GM12878 (cell line): ENCODE data around the gene ATF2. TPM values are rescaled to one million over a fixed set of nuclear protein-coding genes. Genes with fewer than 3 reads are reported as not detected.

Experiments used
- ATAC-seq: fragments of 200-7000 bp; cut with Tn5 transposase; 3 replicates; pipeline ENCODE4 v1.9.1; 2020; ENCODE audit warnings: mild to moderate bottlenecking, moderate library complexity
- BruUV-seq: library from RNA; stranded (reverse); fragments of 400-500 nt; replicated peaks from 2 replicates; lab custom pipeline; 2021; lab: Mats Ljungman, UMichigan
- CTCF ChIA-PET: fragments of 300-600 bp; sonication (Branson Sonifier 250); formaldehyde crosslinking; extraction: SDS; loops from one replicate; lab custom pipeline; 2021; ENCODE audit warnings: inconsistent platforms; lab: Yijun Ruan, JAX
- POLR2A ChIA-PET: fragments of 350-600 bp; formaldehyde crosslinking; extraction: SDS; loops from one replicate; lab custom pipeline; 2021; ENCODE audit warnings: inconsistent platforms; lab: Charles Lee
- RAD21 ChIA-PET: fragments of 300-600 bp; sonication (Branson Sonifier 250); formaldehyde crosslinking; loops from one replicate; lab custom pipeline; 2023; ENCODE audit warnings: antibody characterized with exemption; ENCODE audit not compliant: unreplicated experiment; lab: Charles Lee
- SMC1A ChIA-PET: fragments of 300-600 bp; sonication (Branson Sonifier 250); formaldehyde crosslinking; loops from one replicate; lab custom pipeline; 2023; ENCODE audit not compliant: unreplicated experiment, uncharacterized antibody; lab: Charles Lee
- DNase-seq: peaks from one replicate; pipeline ENCODE4 v3.0.0-alpha.2; 2011; ENCODE audit warnings: low read depth, low spot score
- FAIRE-seq: peaks from 3 replicates; lab custom pipeline; 2011; peaks lifted over from hg19 to GRCh38; lab: Jason Lieb, UNC
- H2AFZ ChIP-seq: 2 replicates; pipeline ENCODE4 v1.6.0; 2011; ENCODE audit warnings: low read depth, low read length, control low read depth; ENCODE audit not compliant: control insufficient read depth
- H3K27ac ChIP-seq: 2 replicates; pipeline ENCODE4 v1.5.1; 2011; ENCODE audit warnings: control low read depth; ENCODE audit not compliant: control insufficient read depth, insufficient read depth
- H3K27me3 ChIP-seq, 2 experiments: replicated peaks in 1 of 2; 2 replicates each; pipeline versions ENCODE4 v1.6.0 to v1.6.1; 2011; ENCODE audit warnings: low read length in 1 of 2; ENCODE audit not compliant: control insufficient read depth in 2 of 2, insufficient read depth in 2 of 2
- H3K36me3 ChIP-seq, 2 experiments: 2 replicates each; pipeline ENCODE4 v1.5.1; 2011; ENCODE audit warnings: low read length in 1 of 2; ENCODE audit not compliant: control insufficient read depth in 2 of 2, insufficient read depth in 2 of 2
- H3K4me1 ChIP-seq: 2 replicates; pipeline ENCODE4 v1.6.1; 2011; ENCODE audit warnings: mild to moderate bottlenecking, low read length, moderate library complexity, mixed read lengths; ENCODE audit not compliant: control insufficient read depth, insufficient read depth
- H3K4me2 ChIP-seq: 2 replicates; pipeline ENCODE4 v1.6.0; 2011; ENCODE audit warnings: control low read depth; ENCODE audit not compliant: control insufficient read depth, insufficient read depth
- H3K4me3 ChIP-seq: fragments of 200-600 bp; sonication (generic); 2 replicates; pipeline ENCODE4 v1.5.1; 2016
- H3K79me2 ChIP-seq: 2 replicates; pipeline ENCODE4 v1.6.0; 2011; ENCODE audit warnings: low read length; ENCODE audit not compliant: control insufficient read depth, insufficient read depth
- H3K9ac ChIP-seq: 2 replicates; pipeline ENCODE4 v1.8.0; 2011; ENCODE audit warnings: low read length, control low read depth, mixed read lengths; ENCODE audit not compliant: control insufficient read depth, insufficient read depth
- H3K9me3 ChIP-seq: replicated peaks from 3 replicates; pipeline ENCODE4 v1.5.1; 2011; ENCODE audit warnings: mild to moderate bottlenecking, low read length; ENCODE audit not compliant: control insufficient read depth, insufficient read depth
- H4K20me1 ChIP-seq: 2 replicates; pipeline ENCODE4 v1.6.0; 2011; ENCODE audit not compliant: control insufficient read depth, insufficient read depth
- ATF2 ChIP-seq: IDR thresholded peaks from 2 replicates; pipeline ENCODE4 v1.6.1; 2012; ENCODE audit warnings: low read length, inconsistent platforms
- BMI1 ChIP-seq: fragments of 450-650 bp; IDR thresholded peaks from 2 replicates; pipeline ENCODE4 v1.6.1; 2016; ENCODE audit warnings: mild to moderate bottlenecking, moderate library complexity, borderline replicate concordance
- ETV6 ChIP-seq, 2 experiments: fragments of 450-650 bp in 1 of 2; IDR thresholded peaks in 1 of 2; conservative IDR thresholded peaks in 1 of 2; 2 replicates each; pipeline ENCODE4 v1.6.1; 2014; ENCODE audit warnings: antibody characterized with exemption in 1 of 2, borderline replicate concordance in 1 of 2, low read depth in 1 of 2, mild to moderate bottlenecking in 1 of 2, moderate library complexity in 1 of 2
- GABPA ChIP-seq: IDR thresholded peaks from 2 replicates; pipeline ENCODE4 v1.6.1; 2014; ENCODE audit warnings: antibody characterized with exemption, low read depth, mild to moderate bottlenecking, inconsistent platforms
- IKZF2 ChIP-seq, 2 experiments: fragments of 450-650 bp; IDR thresholded peaks; 2 replicates each; pipeline ENCODE4 v1.6.1; 2017; ENCODE audit warnings: mild to moderate bottlenecking in 2 of 2, moderate library complexity in 2 of 2
- RB1 ChIP-seq: fragments of 450-650 bp; formaldehyde crosslinking; IDR thresholded peaks from 2 replicates; pipeline ENCODE4 v1.6.1; 2017; ENCODE audit warnings: mild to moderate bottlenecking, borderline replicate concordance
- ZNF217 ChIP-seq: fragments of 450-650 bp; IDR thresholded peaks from 2 replicates; pipeline ENCODE4 v1.6.1; 2017; ENCODE audit warnings: antibody characterized with exemption, mild to moderate bottlenecking
- ZNF384 ChIP-seq: IDR thresholded peaks from 2 replicates; pipeline ENCODE4 v1.6.1; 2012; ENCODE audit warnings: low read depth, mild to moderate bottlenecking, low read length, improper control_type of control experiment, borderline replicate concordance
- WGBS: methylation state at CpG from one replicate; pipeline ENCODE4 v1.1.6; 2016; ENCODE audit warnings: low lambda C conversion rate; ENCODE audit not compliant: insufficient replicate concordance, insufficient coverage; ENCODE audit errors: missing lambda C conversion rate; 5-methylcytosine and 5-hydroxymethylcytosine counted together
- in situ Hi-C: fragments of 300-500 bp; cut with MboI; formaldehyde crosslinking; loops from 9 replicates; pipeline ENCODE4 v1.14.3; 2018; ENCODE audit warnings: mixed read lengths
- intact Hi-C: fragments of 100-400 bp; cut with micrococcal nuclease; formaldehyde crosslinking; loops from one replicate; pipeline ENCODE4 v1.14.2; 2022; ENCODE audit not compliant: unreplicated experiment
- polyA plus RNA-seq, 11 experiments: library from polyadenylated mRNA; depleted of rRNA in 4 of 11; unstranded in 6 of 11; stranded (reverse) in 5 of 11; fragments of >200 nt; fragmentation: Nextera tagmentation in 4 of 11; fragmentation: Illumina TruSeq in 1 of 11; extraction: Ambion mirVana in 4 of 11; extraction: Trizol in 1 of 11; gene quantifications; 1 replicate in 1 of 11; 2 replicates in 10 of 11; pipeline versions ENCODE4 v1.2.1 to v1.2.3, GENCODE V29; 2011 to 2016; ENCODE audit warnings: inconsistent platforms in 2 of 11, missing spikeins in 2 of 11, low read depth in 1 of 11
- total RNA-seq, 4 experiments: library from RNA; depleted of rRNA in 3 of 4; stranded (reverse); fragments of >200 nt in 3 of 4; fragmentation: Illumina TruSeq in 1 of 4; extraction: Trizol in 1 of 4; gene quantifications; 2 replicates each; pipeline versions ENCODE4 v1.2.1 to v1.2.3, GENCODE V29; 2013 to 2021

ATF2 gene
- total and polyA plus RNA-seq, 10 of the 15 experiments (the other 5 are each of a cell fraction or from before 2014, with no cell fraction given), result 10.3 to 78.0 (median 36.0) TPM

DNA sequence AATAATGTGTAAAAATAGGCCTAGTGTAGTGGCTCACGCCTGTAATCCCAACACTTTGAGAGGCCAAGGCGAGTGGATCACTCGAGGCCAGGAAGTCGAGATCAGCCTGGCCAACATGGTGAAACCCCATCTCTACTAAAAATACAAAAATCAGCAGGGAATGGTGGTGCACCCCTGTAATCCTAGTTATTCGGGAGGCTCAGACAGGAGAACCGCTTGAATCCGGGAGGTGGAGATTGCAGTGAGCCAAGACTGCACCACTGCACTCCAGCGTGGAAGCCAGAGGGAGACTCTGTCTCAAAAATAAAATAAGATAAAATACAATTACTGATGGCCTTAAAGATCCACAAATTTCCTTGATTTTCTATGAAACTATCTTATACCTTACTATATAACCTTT lies 3.8 kb downstream of the ATF2 start:
- Histone ChIP-seq H4K20me1 (no peaks in the 10 kb centered on the region), H3K27ac (no peak overlapping the region), H2AFZ (no peak overlapping the region), H3K4me2 (no peak overlapping the region), H3K4me1 (no peaks in the 10 kb centered on the region), H3K9me3 (no peaks in the 10 kb centered on the region; the same call in 1 of the 3 replicates), H3K79me2 (peaks cover 84% of the 10 kb centered on the region), H3K9ac (no peak overlapping the region), H3K27me3 (no peaks in the 10 kb centered on the region), H3K36me3 (peaks cover 0 to 2% of the 10 kb centered on the region in 2 experiments; a peak in 1 of 4 replicates), H3K4me3 (no peak overlapping the region)
- DNase-seq (no peak), ATAC-seq (no peak), FAIRE-seq (no peak)
- ChIA-PET CTCF (no interaction called here), RAD21 (no interaction called here), SMC1A (interaction anchor here (1.9 kb wide), 1 partner anchor 28 kb away, joined by 8 read pairs; no protein-coding TSS in a partner anchor), POLR2A (no interaction called here)
- intact Hi-C loops, result no loop called here
- in situ Hi-C loops, result no loop called here
- TF ChIP-seq ZNF217 (no peak), ZNF384 (no peak), BMI1 (no peak), IKZF2 (IDR thresholded peaks at IDR 0.05) (no peak), ETV6 (conservative IDR thresholded peaks at IDR 0.05 in 1 of 2, IDR thresholded peaks at IDR 0.05 in 1 of 2; ENCODE audit: borderline replicate concordance in 1 of 2, low read depth in 1 of 2) (no peak), GABPA (no peak), ATF2 (no peak), RB1 (no peak)
- WGBS, result 98% methylated on average over 8 of the region's 8 CpGs
- BruUV-seq, result no TSS peak
